GM04503 (cell line): ENCODE results near the gene VSX2.

Source experiments
- DNase-seq: peaks from one replicate; pipeline ENCODE4 v3.0.0-alpha.2; 2012; ENCODE audit warnings: low read depth

Gene VSX2

GRCh38 chr14:74302634-74303569, 63.7 kb downstream of the VSX2 start, which contains the start of gene ABCD4:
ABCD4 (minus strand) TSS chr14:74302934; CDS start chr14:74302912, 22 bp downstream.
- DNase-seq: peak; percentile 61

GRCh38 chr14:74308695-74309094, 69.4 kb downstream of the VSX2 start:
- no peak for DNase-seq

DNA sequence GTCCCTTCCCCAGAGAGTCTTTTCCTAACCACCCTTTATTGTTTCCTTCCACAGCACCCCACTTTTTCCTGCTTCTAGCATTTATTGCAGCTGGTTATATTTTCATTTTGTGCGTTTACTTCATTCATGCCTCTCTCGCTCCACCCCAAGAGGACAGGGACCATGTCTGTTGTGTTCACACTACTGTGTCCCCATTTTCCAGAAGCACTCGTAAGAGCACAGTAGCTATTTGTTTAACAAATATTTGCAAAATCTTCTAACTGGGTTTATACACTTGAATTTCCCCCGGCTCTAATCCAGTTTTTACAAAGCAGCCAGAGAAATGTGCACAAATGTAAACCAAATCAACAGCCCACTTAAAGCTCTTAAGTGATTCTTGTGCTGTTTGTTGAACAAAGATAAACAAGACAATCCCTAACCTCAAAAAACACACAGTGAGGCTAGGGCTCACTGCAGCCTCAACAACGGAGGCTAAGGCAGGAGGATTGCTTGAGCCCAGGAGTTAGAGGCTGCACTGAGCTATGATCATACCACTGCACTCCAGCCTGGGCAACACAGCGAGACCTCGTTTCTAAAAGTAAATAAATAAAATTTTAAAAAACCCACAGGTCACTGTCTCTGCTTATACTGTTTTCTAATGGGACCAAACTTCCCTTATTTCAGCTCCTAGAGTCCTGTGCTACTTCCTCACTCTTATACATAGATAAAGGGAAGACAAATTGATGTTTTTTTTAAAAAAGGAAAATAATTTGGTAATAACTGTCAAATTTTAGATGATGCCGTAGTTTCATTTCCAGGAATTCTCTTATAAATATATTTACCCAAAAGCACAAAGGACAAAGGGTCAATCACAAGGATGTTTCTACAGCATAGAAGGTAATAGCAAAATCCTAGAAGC, 70.1 kb downstream of the VSX2 start:
- no peak for DNase-seq

- no peak for DNase-seq
Measured at GRCh38 chr14:74312161-74312560, 72.9 kb downstream of the VSX2 start.
